Muscle of leg (tissue), 11 donors: ENCODE measurements around the gene FBXL12. TPM values are rescaled to one million over a fixed set of nuclear protein-coding genes. Genes with fewer than 3 reads are reported as not detected.
A peak's percentile ranks its signal among the peaks of the same experiment; 100 is the strongest.

Experiments
- DNase-seq: peaks from one replicate; pipeline ENCODE4 v3.0.0; 2013
- H3K27ac ChIP-seq: one replicate; pipeline ENCODE4 v1.5.1; 2013; ENCODE audit warnings: mild to moderate bottlenecking, low read length, control low read depth
- H3K27me3 ChIP-seq: one replicate; pipeline ENCODE4 v1.6.1; 2013; ENCODE audit warnings: low read length; ENCODE audit not compliant: control insufficient read depth, insufficient read depth
- H3K36me3 ChIP-seq: one replicate; pipeline ENCODE4 v1.6.1; 2013; ENCODE audit warnings: low read length; ENCODE audit not compliant: control insufficient read depth, insufficient read depth
- H3K4me1 ChIP-seq: one replicate; pipeline ENCODE4 v1.6.1; 2013; ENCODE audit warnings: low read length; ENCODE audit not compliant: control insufficient read depth, insufficient read depth
- H3K4me3 ChIP-seq: one replicate; pipeline ENCODE4 v1.5.1; 2013; ENCODE audit warnings: low read length, control low read depth
- H3K9me3 ChIP-seq: replicated peaks from 2 replicates; pipeline ENCODE4 v1.6.1; 2013; ENCODE audit warnings: low read depth, low read length; ENCODE audit not compliant: control insufficient read depth
- WGBS: methylation state at CpG from one replicate; pipeline ENCODE4 v1.1.5; 2013; ENCODE audit warnings: missing lambda C conversion rate; ENCODE audit not compliant: insufficient coverage; 5-methylcytosine and 5-hydroxymethylcytosine counted together
- polyA plus RNA-seq, 8 donors: library from polyadenylated mRNA; unstranded; fragments of 120-200 nt; gene quantifications; one replicate each; pipeline versions ENCODE4 v1.2.1 to v1.2.3, GENCODE V29; 2013; ENCODE audit warnings: inconsistent platforms in 1 of 8, low replicate concordance in 1 of 8; ENCODE audit not compliant: insufficient read length in 8 of 8, insufficient read depth in 1 of 8
- total RNA-seq: library from RNA; stranded (reverse); fragments of 120-200 nt; gene quantifications from one replicate; pipeline ENCODE4 v1.2.4, GENCODE V29; 2013

The FBXL12 gene
- total and polyA plus RNA-seq, 9 donors = 16.4 to 36.4 (median 28.7) TPM

DNA sequence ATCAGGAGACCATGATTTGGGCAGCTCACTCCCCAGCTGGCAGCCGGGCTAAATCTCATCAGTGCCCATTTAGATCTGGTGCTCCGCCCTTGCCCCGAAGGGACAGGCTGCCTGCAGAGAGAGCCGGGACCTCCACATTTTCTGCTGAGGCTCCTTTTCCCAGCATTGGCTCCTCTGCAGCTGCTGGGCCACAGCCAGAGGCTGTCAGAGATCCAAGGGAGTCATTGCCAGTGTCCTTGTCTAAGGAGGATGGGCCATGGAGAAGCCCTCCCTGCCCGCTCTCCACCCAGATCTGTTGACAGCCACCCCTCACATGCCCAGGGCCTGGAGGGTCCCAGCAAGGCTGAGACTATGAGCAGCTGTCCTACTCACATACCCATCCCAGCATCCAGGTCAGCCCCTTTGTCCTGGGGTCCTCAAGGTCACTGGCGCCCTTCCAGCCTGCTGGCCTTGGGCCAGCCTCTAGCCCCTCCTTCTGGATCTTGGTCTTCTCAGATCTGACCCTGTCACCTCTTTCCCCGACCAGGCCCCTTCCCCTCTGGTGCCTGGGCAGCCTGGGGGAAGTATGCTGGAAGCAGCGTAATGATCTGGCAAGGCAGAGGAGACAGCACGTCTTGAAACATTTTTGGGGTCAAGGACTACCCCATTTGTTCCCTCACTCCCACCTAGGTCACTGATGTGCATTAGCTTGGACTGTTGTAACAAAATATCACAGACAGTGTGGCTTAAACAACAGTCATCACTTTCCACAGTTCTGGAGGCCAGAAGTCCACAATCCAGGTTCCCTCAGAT is 24.2 kb upstream of the FBXL12 start:
- no peak for DNase-seq
- 92% methylated on average over 3 of the region's 9 CpGs for WGBS
- peaks cover 87% of the 10 kb centered on the region for H3K36me3 ChIP-seq

DNA sequence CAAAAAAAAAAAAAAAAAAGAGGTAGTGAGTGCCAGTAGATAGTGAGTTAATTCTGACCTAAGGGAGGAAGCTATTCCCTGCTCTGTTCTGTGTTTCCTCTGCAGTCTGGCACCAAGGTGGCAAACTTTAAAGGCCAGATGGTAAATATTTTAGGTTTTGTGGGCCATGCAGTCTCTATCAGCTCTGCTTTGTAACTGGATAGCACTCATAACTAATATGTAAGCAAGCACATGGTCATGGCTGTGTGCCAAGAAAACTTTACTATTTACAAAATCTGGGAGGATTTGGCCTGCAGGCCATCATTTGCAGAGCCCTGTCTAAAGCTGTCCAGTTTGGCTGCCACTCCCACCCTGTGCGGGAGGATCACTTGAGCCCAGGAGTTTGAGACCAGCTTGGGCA is 20.5 kb upstream of the FBXL12 start:
- WGBS = 60% methylated on average over 1 of the region's 1 CpG
- no peak for DNase-seq

More for the DNA sequence above, 24.2 kb upstream of the FBXL12 start:
- H3K27me3 ChIP-seq = no peaks in the 10 kb centered on the region
- peaks cover 2% of the 10 kb centered on the region for H3K9me3 ChIP-seq
- peaks cover 3% of the 10 kb centered on the region for H3K4me1 ChIP-seq
- no peak overlapping the region for H3K27ac ChIP-seq
- H3K4me3 ChIP-seq = no peak overlapping the region

DNA sequence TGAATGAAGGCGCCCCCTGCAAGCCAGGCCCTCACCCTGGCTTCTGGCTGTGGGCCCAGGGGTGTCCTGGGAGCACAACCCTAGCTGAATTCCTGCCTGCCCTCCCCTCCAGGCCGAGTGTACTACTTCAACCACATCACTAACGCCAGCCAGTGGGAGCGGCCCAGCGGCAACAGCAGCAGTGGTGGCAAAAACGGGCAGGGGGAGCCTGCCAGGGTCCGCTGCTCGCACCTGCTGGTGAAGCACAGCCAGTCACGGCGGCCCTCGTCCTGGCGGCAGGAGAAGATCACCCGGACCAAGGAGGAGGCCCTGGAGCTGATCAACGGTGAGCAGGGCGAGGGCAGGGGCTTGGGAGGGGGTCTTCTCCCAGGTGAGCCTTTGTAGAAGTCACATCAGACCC is 19.4 kb upstream of the FBXL12 start:
- no peak overlapping the region for H3K4me3 ChIP-seq
- peaks cover under 1% of the 10 kb centered on the region for H3K9me3 ChIP-seq
- H3K4me1 ChIP-seq = peaks cover 13% of the 10 kb centered on the region
- 89% methylated on average over 7 of the region's 15 CpGs for WGBS
- no peak overlapping the region for H3K27ac ChIP-seq
- no peaks in the 10 kb centered on the region for H3K27me3 ChIP-seq
- DNase-seq = no peak
- peaks cover 60% of the 10 kb centered on the region for H3K36me3 ChIP-seq

More for the DNA sequence above, 20.5 kb upstream of the FBXL12 start:
- H3K4me1 ChIP-seq = peaks cover 13% of the 10 kb centered on the region
- H3K36me3 ChIP-seq = peaks cover 70% of the 10 kb centered on the region
- no peaks in the 10 kb centered on the region for H3K27me3 ChIP-seq
- H3K4me3 ChIP-seq = no peak overlapping the region
- no peak overlapping the region for H3K27ac ChIP-seq
- H3K9me3 ChIP-seq = peaks cover 2% of the 10 kb centered on the region

DNA sequence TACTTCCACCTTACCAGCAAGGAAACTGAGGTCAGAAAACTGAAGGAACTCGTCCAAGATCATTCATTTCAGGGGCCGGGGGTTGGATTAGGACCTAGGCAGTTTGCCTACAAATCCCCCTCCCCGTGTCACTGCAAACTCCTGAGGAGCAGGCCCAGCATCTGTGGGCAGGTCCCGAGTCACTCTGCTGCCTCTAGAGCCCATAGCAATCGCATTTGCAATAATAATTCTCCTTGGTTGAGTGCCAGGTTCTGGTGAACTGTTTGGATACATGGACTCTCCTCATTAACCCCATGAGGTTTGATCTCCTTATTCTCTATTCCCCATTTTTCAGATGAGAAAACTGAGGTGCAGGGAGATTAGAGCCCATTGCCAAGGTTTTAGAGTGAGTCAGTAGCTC is 17.1 kb upstream of the FBXL12 start:
- H3K36me3 ChIP-seq = peaks cover 39% of the 10 kb centered on the region
- H3K4me3 ChIP-seq = peak overlapping the region; percentile 88
- no peak overlapping the region for H3K27ac ChIP-seq
- no peaks in the 10 kb centered on the region for H3K27me3 ChIP-seq
- WGBS = 7% methylated on average over 2 of the region's 5 CpGs
- H3K4me1 ChIP-seq = peaks cover 13% of the 10 kb centered on the region
- H3K9me3 ChIP-seq = no peaks in the 10 kb centered on the region
- peak; percentile 43 for DNase-seq

DNA sequence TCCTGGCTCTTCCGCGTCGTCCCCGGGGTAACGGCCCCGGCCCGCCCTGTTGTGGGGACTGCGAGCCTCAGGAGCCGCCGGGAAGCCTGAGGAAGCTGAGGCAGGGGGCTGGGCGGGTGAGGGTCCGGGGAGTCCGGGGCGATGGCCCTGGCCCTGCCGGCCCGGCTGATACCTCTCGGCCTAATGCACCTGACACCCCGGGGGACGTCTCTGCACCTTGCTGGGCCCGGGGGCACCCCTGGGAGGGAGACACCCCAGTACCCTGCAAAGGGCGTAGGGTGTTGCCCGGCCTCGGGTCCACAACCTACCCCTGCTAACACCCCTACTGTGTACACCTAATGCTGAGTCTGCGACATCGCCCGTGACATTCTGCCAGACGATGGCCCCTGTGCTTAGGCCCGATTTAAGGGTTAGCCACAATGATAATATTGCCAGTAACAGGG is 16.6 kb upstream of the FBXL12 start:
- H3K9me3 ChIP-seq = no peaks in the 10 kb centered on the region
- H3K36me3 ChIP-seq = peaks cover 35% of the 10 kb centered on the region
- no peaks in the 10 kb centered on the region for H3K27me3 ChIP-seq
- H3K4me3 ChIP-seq = peak overlapping the region; percentile 88
- no peak for DNase-seq
- WGBS = 2% methylated on average over 25 of the region's 28 CpGs
- H3K27ac ChIP-seq = no peak overlapping the region
- peaks cover 13% of the 10 kb centered on the region for H3K4me1 ChIP-seq

DNA sequence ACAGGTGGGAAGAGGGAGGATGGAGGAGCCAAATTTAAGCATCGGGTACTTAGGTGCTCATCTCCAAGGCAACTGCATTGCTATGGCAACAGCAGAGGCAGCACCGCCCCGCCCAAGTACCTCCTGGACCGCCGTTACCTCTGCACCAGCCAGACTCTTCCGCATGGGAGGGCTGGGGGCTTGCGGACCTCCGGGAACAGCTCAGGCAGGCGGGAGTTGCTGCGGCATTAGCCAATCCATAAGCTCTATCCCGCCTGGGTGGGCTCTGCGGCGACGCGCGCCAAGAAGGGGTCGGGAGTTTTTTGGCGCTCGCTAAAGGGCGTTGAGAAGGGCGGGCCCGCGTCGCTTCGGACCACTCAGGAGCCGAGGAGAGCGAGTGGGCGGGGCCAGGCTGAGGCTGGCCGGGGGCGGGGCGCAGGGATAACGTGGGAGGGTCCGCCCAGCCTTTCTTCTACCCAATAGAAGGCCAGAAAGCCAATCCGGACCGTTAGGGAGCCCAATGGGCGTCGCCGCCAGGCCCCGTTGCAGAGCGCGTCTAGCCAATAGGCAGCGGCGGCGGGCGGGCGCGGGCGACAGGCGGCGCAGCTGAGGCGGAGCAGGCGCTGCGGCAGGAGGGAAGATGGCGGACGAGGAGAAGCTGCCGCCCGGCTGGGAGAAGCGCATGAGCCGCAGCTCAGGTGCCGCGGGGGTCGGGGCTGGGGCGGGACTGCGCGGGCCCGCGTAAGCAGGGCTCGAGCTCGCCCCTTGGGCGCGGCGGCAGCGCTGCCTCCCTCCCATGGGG is 16.0 kb upstream of the FBXL12 start, which contains the start of gene PIN1:
Gene PIN1, plus strand, starts transcription at position 593 of the 781 bp plus-strand sequence. Its CDS starts 27 bp downstream, at position 620.
- H3K9me3 ChIP-seq = no peaks in the 10 kb centered on the region
- H3K27ac ChIP-seq = peak within 1 kb of the TSS; percentile 65
- peak within 1 kb of the TSS; percentile 88 for H3K4me3 ChIP-seq
- peaks cover 33% of the 10 kb centered on the region for H3K36me3 ChIP-seq
- DNase-seq = peak; percentile 100
- H3K4me1 ChIP-seq = peaks cover 13% of the 10 kb centered on the region
- 0% methylated on average over 73 of the region's 73 CpGs for WGBS
- no peaks in the 10 kb centered on the region for H3K27me3 ChIP-seq

DNA sequence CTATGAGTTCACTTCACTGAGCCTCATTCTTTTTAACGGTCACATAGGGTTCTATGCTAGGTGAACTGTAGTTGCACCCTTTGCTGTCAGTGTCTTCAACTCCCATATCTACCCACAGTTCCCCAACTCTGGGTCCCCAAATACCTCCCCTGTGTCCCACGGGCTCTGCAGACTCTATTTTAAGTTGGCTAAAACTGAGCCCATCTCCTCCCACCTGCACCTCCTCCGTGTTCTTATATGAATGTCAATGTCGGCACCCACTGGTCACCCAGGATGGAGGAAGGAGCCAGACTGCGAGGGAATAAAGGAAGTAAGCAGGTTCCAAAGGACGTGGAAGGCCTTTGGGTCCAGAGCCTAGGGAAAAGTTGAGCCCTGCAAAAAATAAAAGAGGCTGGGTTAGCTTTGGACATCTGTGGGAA is 15.4 kb upstream of the FBXL12 start:
- H3K27me3 ChIP-seq = no peaks in the 10 kb centered on the region
- no peak for DNase-seq
- H3K27ac ChIP-seq = peak overlapping the region; percentile 65
- H3K9me3 ChIP-seq = no peaks in the 10 kb centered on the region
- peaks cover 30% of the 10 kb centered on the region for H3K36me3 ChIP-seq
- H3K4me1 ChIP-seq = peaks cover 10% of the 10 kb centered on the region
- H3K4me3 ChIP-seq = peak overlapping the region; percentile 72
- WGBS = 49% methylated on average over 5 of the region's 6 CpGs

DNA sequence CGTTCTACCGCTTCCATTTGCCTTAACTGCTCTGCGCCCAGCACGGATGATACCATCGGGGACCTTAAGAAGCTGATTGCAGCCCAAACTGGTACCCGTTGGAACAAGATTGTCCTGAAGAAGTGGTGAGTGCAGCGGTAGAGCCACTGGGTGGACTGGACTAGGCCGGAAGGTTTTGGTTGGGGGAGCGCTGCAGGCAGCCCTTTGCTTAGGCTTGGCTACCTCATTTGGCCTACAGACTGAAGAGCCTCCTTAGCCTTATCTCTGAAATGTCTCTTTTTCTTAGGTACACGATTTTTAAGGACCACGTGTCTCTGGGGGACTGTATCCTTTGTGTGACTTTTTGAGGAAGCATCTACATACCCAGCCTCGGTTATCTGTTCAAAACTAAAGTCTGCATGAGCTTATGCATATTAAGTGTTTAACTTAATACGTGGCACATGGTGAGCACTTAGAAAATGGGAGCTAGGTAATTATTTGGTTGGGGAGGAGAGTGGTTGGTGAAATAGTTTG is 9.7 kb upstream of the FBXL12 start:
- no peaks in the 10 kb centered on the region for H3K9me3 ChIP-seq
- H3K27ac ChIP-seq = no peak overlapping the region
- peaks cover 21% of the 10 kb centered on the region for H3K4me1 ChIP-seq
- peak overlapping the region; percentile 97 for H3K4me3 ChIP-seq
- no peak for DNase-seq
- peaks cover 14% of the 10 kb centered on the region for H3K36me3 ChIP-seq
- no peaks in the 10 kb centered on the region for H3K27me3 ChIP-seq
- 17% methylated on average over 5 of the region's 13 CpGs for WGBS

DNA sequence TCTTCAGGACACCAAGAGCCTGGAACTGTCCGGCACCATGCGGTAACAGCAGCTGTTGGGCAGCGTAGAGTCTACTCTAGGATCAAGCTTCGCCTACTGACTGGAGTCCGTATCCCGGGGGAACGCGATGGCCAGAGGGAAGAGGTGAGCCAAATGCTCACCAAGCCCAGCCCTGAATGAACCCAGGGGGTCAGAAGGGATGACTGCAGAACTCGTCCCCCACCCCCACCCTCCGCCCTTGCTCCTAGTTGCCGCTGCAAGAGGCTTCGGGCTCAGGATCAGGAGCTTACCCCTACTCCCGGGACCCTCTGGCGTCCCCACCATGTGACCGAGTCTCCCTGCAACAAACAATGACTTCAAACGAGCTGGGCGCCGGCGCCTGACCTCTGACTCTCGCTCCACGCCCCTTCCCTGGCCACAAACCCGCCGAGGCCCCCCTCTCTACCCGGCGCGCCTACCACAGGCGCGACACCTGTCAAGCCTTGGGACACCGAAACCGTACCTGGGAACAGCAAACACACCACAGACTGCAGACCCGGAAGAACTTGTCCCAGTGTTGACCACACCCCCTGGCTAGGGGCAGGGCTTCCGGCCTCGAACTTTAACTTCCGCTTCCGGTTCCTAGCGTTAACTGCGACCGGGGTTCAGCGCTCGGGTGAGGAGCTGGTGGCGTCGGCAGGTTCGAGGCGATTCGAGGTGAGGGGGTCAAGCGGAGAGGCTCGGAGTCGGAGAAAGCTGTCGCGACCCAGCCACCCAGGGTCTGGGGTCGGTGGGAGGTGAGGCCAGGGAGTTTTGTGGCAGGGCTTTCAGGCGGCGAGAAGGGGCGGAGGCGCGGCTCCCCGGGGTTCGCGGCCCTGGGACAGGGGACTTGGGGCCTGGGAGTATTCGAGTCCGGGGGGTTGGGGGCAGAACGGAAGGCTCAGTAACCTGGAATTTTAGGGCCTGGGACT is 8.7 kb upstream of the FBXL12 start, which contains the start of gene UBL5:
Gene UBL5, plus strand, starts transcription at position 630 of the 950 bp plus-strand sequence. CDS start 420 bp downstream, outside the sequence.
- 0% methylated on average over 58 of the region's 62 CpGs for WGBS

More for the DNA sequence above, 8.7 kb upstream of the FBXL12 start, which contains the start of gene UBL5:
- peak; percentile 95 for DNase-seq
- Histone ChIP-seq H3K27me3 (no peaks in the 10 kb centered on the region), H3K4me1 (peaks cover 25% of the 10 kb centered on the region), H3K9me3 (no peaks in the 10 kb centered on the region), H3K36me3 (peaks cover 14% of the 10 kb centered on the region), H3K27ac (peak within 1 kb of the TSS; percentile 69), H3K4me3 (peak within 1 kb of the TSS; percentile 97)
